GM12878 (cell line): ENCODE results near the gene ARR3. TPM values are rescaled to one million over a fixed set of nuclear protein-coding genes. Genes with fewer than 3 reads are reported as not detected.

Experiments used
- ATAC-seq: fragments of 200-7000 bp; cut with Tn5 transposase; 3 replicates; pipeline ENCODE4 v1.9.1; 2020; ENCODE audit warnings: mild to moderate bottlenecking, moderate library complexity
- BruUV-seq: library from RNA; stranded (reverse); fragments of 400-500 nt; replicated peaks from 2 replicates; lab custom pipeline; 2021; lab: Mats Ljungman, UMichigan
- CTCF ChIA-PET: fragments of 300-600 bp; sonication (Branson Sonifier 250); formaldehyde crosslinking; extraction: SDS; loops from one replicate; lab custom pipeline; 2021; ENCODE audit warnings: inconsistent platforms; lab: Yijun Ruan, JAX
- POLR2A ChIA-PET: fragments of 350-600 bp; formaldehyde crosslinking; extraction: SDS; loops from one replicate; lab custom pipeline; 2021; ENCODE audit warnings: inconsistent platforms; lab: Charles Lee
- RAD21 ChIA-PET: fragments of 300-600 bp; sonication (Branson Sonifier 250); formaldehyde crosslinking; loops from one replicate; lab custom pipeline; 2023; ENCODE audit warnings: antibody characterized with exemption; ENCODE audit not compliant: unreplicated experiment; lab: Charles Lee
- SMC1A ChIA-PET: fragments of 300-600 bp; sonication (Branson Sonifier 250); formaldehyde crosslinking; loops from one replicate; lab custom pipeline; 2023; ENCODE audit not compliant: unreplicated experiment, uncharacterized antibody; lab: Charles Lee
- DNase-seq: peaks from one replicate; pipeline ENCODE4 v3.0.0-alpha.2; 2011; ENCODE audit warnings: low read depth, low spot score
- FAIRE-seq: peaks from 3 replicates; lab custom pipeline; 2011; peaks lifted over from hg19 to GRCh38; lab: Jason Lieb, UNC
- H2AFZ ChIP-seq: 2 replicates; pipeline ENCODE4 v1.6.0; 2011; ENCODE audit warnings: low read depth, low read length, control low read depth; ENCODE audit not compliant: control insufficient read depth
- H3K27ac ChIP-seq: 2 replicates; pipeline ENCODE4 v1.5.1; 2011; ENCODE audit warnings: control low read depth; ENCODE audit not compliant: control insufficient read depth, insufficient read depth
- H3K27me3 ChIP-seq, 2 experiments: replicated peaks in 1 of 2; 2 replicates each; pipeline versions ENCODE4 v1.6.0 to v1.6.1; 2011; ENCODE audit warnings: low read length in 1 of 2; ENCODE audit not compliant: control insufficient read depth in 2 of 2, insufficient read depth in 2 of 2
- H3K36me3 ChIP-seq, 2 experiments: 2 replicates each; pipeline ENCODE4 v1.5.1; 2011; ENCODE audit warnings: low read length in 1 of 2; ENCODE audit not compliant: control insufficient read depth in 2 of 2, insufficient read depth in 2 of 2
- H3K4me1 ChIP-seq: 2 replicates; pipeline ENCODE4 v1.6.1; 2011; ENCODE audit warnings: mild to moderate bottlenecking, low read length, moderate library complexity, mixed read lengths; ENCODE audit not compliant: control insufficient read depth, insufficient read depth
- H3K4me2 ChIP-seq: 2 replicates; pipeline ENCODE4 v1.6.0; 2011; ENCODE audit warnings: control low read depth; ENCODE audit not compliant: control insufficient read depth, insufficient read depth
- H3K4me3 ChIP-seq: fragments of 200-600 bp; sonication (generic); 2 replicates; pipeline ENCODE4 v1.5.1; 2016
- H3K79me2 ChIP-seq: 2 replicates; pipeline ENCODE4 v1.6.0; 2011; ENCODE audit warnings: low read length; ENCODE audit not compliant: control insufficient read depth, insufficient read depth
- H3K9ac ChIP-seq: 2 replicates; pipeline ENCODE4 v1.8.0; 2011; ENCODE audit warnings: low read length, control low read depth, mixed read lengths; ENCODE audit not compliant: control insufficient read depth, insufficient read depth
- H3K9me3 ChIP-seq: replicated peaks from 3 replicates; pipeline ENCODE4 v1.5.1; 2011; ENCODE audit warnings: mild to moderate bottlenecking, low read length; ENCODE audit not compliant: control insufficient read depth, insufficient read depth
- H4K20me1 ChIP-seq: 2 replicates; pipeline ENCODE4 v1.6.0; 2011; ENCODE audit not compliant: control insufficient read depth, insufficient read depth
- GATAD2B ChIP-seq: fragments of 450-650 bp; conservative IDR thresholded peaks from 2 replicates; pipeline ENCODE4 v1.6.1; 2017; ENCODE audit warnings: low read depth, mild to moderate bottlenecking, moderate library complexity
- NFYB ChIP-seq: IDR thresholded peaks from 2 replicates; pipeline ENCODE4 v1.6.1; 2011; ENCODE audit warnings: low read depth, mild to moderate bottlenecking, low read length, improper control_type of control experiment, moderate library complexity; ENCODE audit not compliant: insufficient read depth
- NKRF ChIP-seq: fragments of 450-650 bp; conservative IDR thresholded peaks from 2 replicates; pipeline ENCODE4 v1.6.1; 2017; ENCODE audit warnings: mild to moderate bottlenecking, moderate library complexity
- POLR2A ChIP-seq: IDR thresholded peaks from 2 replicates; pipeline ENCODE4 v1.6.1; 2011; ENCODE audit warnings: low read depth, mild to moderate bottlenecking, low read length
- RB1 ChIP-seq: fragments of 450-650 bp; formaldehyde crosslinking; IDR thresholded peaks from 2 replicates; pipeline ENCODE4 v1.6.1; 2017; ENCODE audit warnings: mild to moderate bottlenecking, borderline replicate concordance
- ZNF207 ChIP-seq: fragments of 450-650 bp; IDR thresholded peaks from 2 replicates; pipeline ENCODE4 v1.6.1; 2014; ENCODE audit warnings: antibody characterized with exemption, mild to moderate bottlenecking, borderline replicate concordance
- WGBS: methylation state at CpG from one replicate; pipeline ENCODE4 v1.1.6; 2016; ENCODE audit warnings: low lambda C conversion rate; ENCODE audit not compliant: insufficient replicate concordance, insufficient coverage; ENCODE audit errors: missing lambda C conversion rate; 5-methylcytosine and 5-hydroxymethylcytosine counted together
- in situ Hi-C: fragments of 300-500 bp; cut with MboI; formaldehyde crosslinking; loops from 9 replicates; pipeline ENCODE4 v1.14.3; 2018; ENCODE audit warnings: mixed read lengths
- intact Hi-C: fragments of 100-400 bp; cut with micrococcal nuclease; formaldehyde crosslinking; loops from one replicate; pipeline ENCODE4 v1.14.2; 2022; ENCODE audit not compliant: unreplicated experiment
- polyA plus RNA-seq, 11 experiments: library from polyadenylated mRNA; depleted of rRNA in 4 of 11; unstranded in 6 of 11; stranded (reverse) in 5 of 11; fragments of >200 nt; fragmentation: Nextera tagmentation in 4 of 11; fragmentation: Illumina TruSeq in 1 of 11; extraction: Ambion mirVana in 4 of 11; extraction: Trizol in 1 of 11; gene quantifications; 1 replicate in 1 of 11; 2 replicates in 10 of 11; pipeline versions ENCODE4 v1.2.1 to v1.2.3, GENCODE V29; 2011 to 2016; ENCODE audit warnings: inconsistent platforms in 2 of 11, missing spikeins in 2 of 11, low read depth in 1 of 11
- total RNA-seq, 4 experiments: library from RNA; depleted of rRNA in 3 of 4; stranded (reverse); fragments of >200 nt in 3 of 4; fragmentation: Illumina TruSeq in 1 of 4; extraction: Trizol in 1 of 4; gene quantifications; 2 replicates each; pipeline versions ENCODE4 v1.2.1 to v1.2.3, GENCODE V29; 2013 to 2021

The ARR3 gene
- total and polyA plus RNA-seq, 10 of the 15 experiments (the other 5 are each of a cell fraction or from before 2014, with no cell fraction given) = not detected

- no peak overlapping the region for H3K4me2 ChIP-seq
- H3K79me2 ChIP-seq = peaks cover 9% of the 10 kb centered on the region
- WGBS = 73% methylated on average over 5 of the region's 5 CpGs
- intact Hi-C loops = no loop called here
- ATAC-seq (no peak), FAIRE-seq (no peak), DNase-seq (no peak)
- ChIA-PET CTCF (interaction anchor here (0.6 to 2.1 kb wide), 3 partner anchors 141 to 196 kb away, joined by 3 to 9 read pairs (median 4); partner anchors contain the start of gene IGBP1), POLR2A (interaction anchor here (1.0 kb wide), 1 partner anchor 114 kb away, joined by 3 read pairs; no protein-coding TSS in a partner anchor), RAD21 (interaction anchor here (1.2 kb wide), 1 partner anchor 19 kb away, joined by 3 read pairs; no protein-coding TSS in a partner anchor), SMC1A (interaction anchor here (0.6 to 1.5 kb wide), 4 partner anchors 39 to 160 kb away, joined by 3 to 4 read pairs (median 3); partner anchors contain the start of gene IGBP1)
- no peaks in the 10 kb centered on the region for H3K36me3 ChIP-seq
- no peak overlapping the region for H3K4me3 ChIP-seq
- in situ Hi-C loops = no loop called here
- H2AFZ ChIP-seq = no peak overlapping the region
- no TSS peak for BruUV-seq
- H3K9me3 ChIP-seq = no peaks in the 10 kb centered on the region
- no peaks in the 10 kb centered on the region for H4K20me1 ChIP-seq
- H3K27ac ChIP-seq = no peak overlapping the region
- no peaks in the 10 kb centered on the region for H3K27me3 ChIP-seq
- H3K4me1 ChIP-seq = no peaks in the 10 kb centered on the region
- H3K9ac ChIP-seq = no peak overlapping the region
- no peak for TF ChIP-seq POLR2A
- TF ChIP-seq NFYB = no peak
- TF ChIP-seq ZNF207 = no peak
- TF ChIP-seq RB1 = no peak
- no peak for TF ChIP-seq GATAD2B
- no peak for TF ChIP-seq NKRF
Measured at GRCh38 chrX:70293621-70294020, 25.5 kb downstream of the ARR3 start.
